Inflammatory macrophage treated with lipopolysaccharide for 1 hour (primary cell): ENCODE results near the gene IMPDH1.

Experiments used
- DNase-seq, 2 donors: peaks; one replicate each; pipeline ENCODE4 v3.0.0-alpha.2; 2020 to 2022

Gene IMPDH1

GRCh38 chr7:128385988-128386925, 23.5 kb downstream of the IMPDH1 start:
- no peak for DNase-seq

- DNase-seq: no peak
These were observed 25.1 kb downstream of the IMPDH1 start for GRCh38 chr7:128384726-128385125.

DNA sequence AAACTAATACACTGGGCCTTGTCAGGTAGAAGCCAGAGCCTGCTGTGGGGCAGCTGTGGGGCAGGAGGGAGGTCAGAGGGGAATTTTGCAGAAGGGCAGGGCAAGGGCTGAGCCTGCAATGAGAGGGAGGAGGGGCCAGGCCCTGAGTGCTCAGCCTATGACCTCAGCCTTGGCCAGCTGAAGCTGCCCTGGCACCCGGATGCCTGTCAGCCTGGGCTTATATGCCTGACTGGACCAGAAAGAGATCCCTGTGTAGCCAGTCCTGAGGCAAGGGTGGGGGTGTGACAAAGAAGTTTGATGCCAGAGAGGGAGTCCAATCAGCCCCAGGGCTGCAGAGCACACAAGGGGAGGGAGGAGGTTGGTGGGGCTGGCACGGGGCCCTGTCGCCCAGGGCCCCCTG, 26.0 kb downstream of the IMPDH1 start:
- DNase-seq: peak in 1 of 2 donors; percentile 38

GRCh38 chr7:128381161-128381821, 28.5 kb downstream of the IMPDH1 start:
- DNase-seq: peak; percentile 33 to 41

- DNase-seq: no peak
These were observed 29.2 kb downstream of the IMPDH1 start for GRCh38 chr7:128380483-128381106.

DNA sequence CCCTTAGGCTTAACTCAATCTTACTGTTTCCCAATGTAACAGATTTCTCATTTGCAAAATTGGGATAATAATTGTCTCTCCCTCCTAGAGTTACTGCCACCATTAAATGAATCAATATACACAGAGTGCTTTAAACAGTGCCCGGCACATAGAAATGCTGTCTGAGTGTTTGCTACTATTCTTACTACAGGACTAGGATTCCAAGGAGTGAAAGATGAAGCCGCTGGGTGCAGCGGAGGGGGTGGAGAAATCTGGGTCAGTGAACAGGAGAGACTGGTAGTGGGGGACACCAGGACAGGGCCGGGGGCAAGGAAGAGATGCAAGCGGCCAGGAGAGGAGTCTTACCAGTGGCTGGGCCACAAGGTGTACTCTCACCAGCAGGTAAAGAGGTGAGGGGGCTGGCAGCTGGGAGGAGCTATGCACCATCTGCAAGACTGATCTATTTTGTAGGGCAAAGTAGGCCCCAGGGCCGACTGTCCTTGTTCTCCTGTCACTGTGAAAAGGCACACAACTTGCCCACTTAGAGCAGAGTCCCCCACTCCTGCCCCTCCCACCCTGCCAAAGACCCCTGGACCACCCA, 29.8 kb downstream of the IMPDH1 start:
- DNase-seq: no peak

- DNase-seq: no peak
These were observed 31.1 kb downstream of the IMPDH1 start for GRCh38 chr7:128378637-128379036.

GRCh38 chr7:128376077-128376476, 33.7 kb downstream of the IMPDH1 start:
- DNase-seq: peak in 1 of 2 donors; percentile 74

DNA sequence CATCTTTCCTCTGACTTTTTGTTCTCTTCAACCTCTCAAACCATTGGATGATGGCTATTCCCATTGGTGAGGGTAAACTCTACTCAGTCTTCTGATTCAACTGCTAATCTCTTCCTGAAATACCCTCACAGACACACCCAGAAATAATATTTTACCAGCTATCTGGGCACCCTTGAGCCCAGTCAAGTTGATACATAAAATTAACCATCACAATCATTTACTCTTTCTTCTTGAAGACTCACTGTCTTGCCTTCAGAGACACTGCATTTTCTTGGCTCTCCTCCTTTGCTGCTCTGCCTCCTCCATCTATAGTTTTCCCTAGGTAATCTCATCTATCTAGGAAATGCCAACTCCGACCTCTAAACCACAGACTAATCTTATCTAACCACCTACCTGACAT, 35.7 kb downstream of the IMPDH1 start:
- DNase-seq: no peak

- peak in 1 of 2 donors; percentile 50 for DNase-seq
These were observed 36.2 kb downstream of the IMPDH1 start for GRCh38 chr7:128373606-128374005.

- no peak for DNase-seq
These were observed 39.3 kb downstream of the IMPDH1 start for GRCh38 chr7:128370491-128370890.

- no peak for DNase-seq
These were observed 42.8 kb downstream of the IMPDH1 start for GRCh38 chr7:128366986-128367385.

- DNase-seq: no peak
These were observed 43.5 kb downstream of the IMPDH1 start for GRCh38 chr7:128366300-128366699.

DNA sequence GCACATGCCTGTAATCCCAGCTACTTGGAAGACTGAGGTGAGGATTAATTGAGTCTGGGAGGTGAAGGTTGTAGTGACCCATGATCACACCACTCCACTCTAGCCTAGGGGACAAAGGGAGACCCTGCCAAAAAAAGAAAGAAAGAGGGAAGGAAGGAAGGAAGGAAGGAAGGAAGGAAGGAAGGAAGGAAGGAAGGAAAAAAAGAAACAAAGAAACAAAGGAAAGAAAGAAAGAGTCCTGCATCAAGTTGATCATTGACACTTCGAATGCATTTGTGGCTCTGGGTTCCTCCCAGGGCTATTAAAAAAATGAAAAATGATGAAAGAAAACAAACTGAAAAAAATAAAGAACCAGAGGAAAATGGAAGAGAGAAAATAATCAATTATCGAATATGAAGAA, 44.4 kb downstream of the IMPDH1 start:
- DNase-seq: no peak

DNA sequence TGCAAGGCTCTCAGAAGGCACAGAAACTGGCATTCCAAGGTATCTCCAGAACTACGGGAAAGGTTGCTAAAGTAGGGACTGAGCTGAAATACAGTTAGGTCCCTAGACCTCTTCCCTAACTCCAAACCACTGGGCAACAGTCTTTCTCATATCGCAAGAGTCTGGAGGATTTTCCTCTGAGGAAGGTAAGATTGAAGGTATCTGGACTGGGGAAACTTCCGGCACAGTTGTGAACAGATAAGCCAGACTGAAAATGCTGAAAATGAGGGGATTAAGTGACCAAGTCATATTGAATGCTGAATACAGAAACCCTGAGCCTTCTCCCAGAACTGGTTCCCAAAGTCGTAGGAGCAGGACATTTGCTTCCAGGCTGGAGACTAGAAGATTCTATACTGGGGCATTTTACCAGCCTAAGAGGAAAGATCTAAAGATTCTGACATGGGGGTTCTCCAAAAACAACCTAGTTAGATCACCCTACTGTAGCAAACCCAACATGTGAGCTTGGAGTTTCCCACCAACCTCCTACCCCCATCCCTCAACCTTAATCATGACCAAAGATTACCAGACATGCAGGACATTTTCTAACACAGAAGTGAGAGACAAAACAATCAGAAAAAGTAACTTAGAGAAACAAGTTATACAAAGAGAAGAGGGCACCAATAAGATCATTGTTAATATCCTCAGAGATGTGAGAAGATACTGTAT, 45.5 kb downstream of the IMPDH1 start:
- DNase-seq: peak in 1 of 2 donors; percentile 57

GRCh38 chr7:128363261-128363721, 46.5 kb downstream of the IMPDH1 start:
- no peak for DNase-seq

- DNase-seq: no peak
These were observed 47.1 kb downstream of the IMPDH1 start for GRCh38 chr7:128362670-128363069.

DNA sequence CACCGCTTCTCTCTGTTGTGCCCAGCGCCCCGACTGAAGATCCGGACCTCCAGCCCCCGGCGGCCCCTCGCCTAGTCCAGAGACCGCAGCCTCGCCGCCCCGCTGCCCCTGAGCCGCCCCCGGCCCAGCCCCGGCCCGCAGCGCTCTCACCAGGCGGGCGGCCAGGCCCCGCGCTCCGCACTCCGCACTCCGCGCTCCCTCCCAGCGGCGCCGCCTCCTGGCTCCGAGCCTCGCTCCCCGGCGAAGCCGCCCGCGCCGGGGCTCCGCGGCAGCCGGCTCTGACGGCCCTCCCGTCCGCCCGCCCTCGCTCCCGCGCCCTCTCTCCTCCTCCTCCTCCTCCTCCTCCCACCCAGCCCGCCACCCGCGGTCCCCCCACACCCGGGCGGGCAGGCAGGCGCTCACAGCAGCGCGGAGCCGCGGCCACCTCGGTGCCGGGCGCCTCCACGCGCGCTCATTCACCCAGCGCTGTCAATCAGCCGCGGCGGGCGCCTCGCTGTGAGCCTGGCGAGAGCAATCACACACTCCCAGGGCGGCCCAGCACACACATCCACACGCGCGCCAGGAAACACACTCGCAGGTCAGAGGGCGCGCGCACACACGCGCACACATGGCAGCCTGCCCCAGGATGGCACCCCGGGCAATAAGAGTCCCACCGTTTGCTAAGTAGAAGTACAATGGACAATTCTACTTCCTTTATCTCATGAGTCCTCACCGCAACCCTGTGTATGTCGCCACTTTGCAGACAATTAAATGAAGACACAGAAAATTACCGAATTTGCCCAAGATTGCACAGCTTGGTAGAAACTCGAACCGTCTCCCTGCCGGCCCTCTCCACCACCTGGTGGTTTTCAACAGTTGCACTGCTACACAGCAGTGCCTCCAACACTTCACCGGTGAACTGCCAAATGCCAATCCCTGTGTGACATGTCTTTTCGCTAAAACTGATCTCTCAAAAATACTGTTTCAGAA, 48.1 kb downstream of the IMPDH1 start, which contains the start of gene PRRT4:
PRRT4 (minus strand) TSS at position 280 of the 969 bp plus-strand sequence.
- peak; percentile 76 to 79 for DNase-seq

- DNase-seq: no peak
These were observed 49.5 kb downstream of the IMPDH1 start for GRCh38 chr7:128360359-128360678.

GRCh38 chr7:128359939-128360338, 49.8 kb downstream of the IMPDH1 start:
- DNase-seq: no peak

DNA sequence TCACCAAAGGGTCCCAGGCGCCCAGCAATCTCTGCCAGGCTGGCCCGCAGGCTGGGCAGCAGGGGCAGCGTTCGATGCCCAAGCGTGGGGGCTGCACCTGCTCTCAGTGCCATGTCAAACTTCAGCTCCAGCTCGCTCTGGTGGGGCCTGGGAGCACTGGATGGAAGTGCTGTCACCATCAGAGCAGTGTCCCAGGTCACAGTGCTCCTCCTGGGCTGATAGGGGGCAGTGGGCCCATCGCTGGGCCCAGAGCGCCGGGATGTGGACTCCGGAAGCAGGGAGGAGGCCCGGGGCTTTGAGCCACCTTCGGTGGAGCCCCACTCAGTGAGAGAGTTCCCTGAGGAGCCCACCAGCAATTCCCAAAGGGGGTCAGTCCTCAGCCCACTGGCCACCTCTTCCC, 50.4 kb downstream of the IMPDH1 start:
- no peak for DNase-seq
